Activated CD4-positive, alpha-beta T cell treated with anti-CD3 and anti-CD28 coated beads for 48 hours (primary cell): ENCODE measurements around the gene CHAC1.

ENCODE experiments used
- DNase-seq: peaks from one replicate; pipeline ENCODE4 v3.0.0-alpha.2; 2020

Gene CHAC1

GRCh38 chr15:40925863-40926658 is 27.2 kb upstream of the CHAC1 start:
- DNase-seq, result peak; percentile 23

- DNase-seq, result no peak
Measured at GRCh38 chr15:40926659-40927494, 26.4 kb upstream of the CHAC1 start.

- no peak for DNase-seq
Measured at GRCh38 chr15:40927495-40927872, 25.8 kb upstream of the CHAC1 start.

- peak; percentile 19 for DNase-seq
Measured at GRCh38 chr15:40927873-40928806, 25.1 kb upstream of the CHAC1 start.

GRCh38 chr15:40928821-40929659 is 24.2 kb upstream of the CHAC1 start, which contains the start of gene DLL4:
Gene DLL4, plus strand, starts transcription at chr15:40929340. Its CDS starts 329 bp downstream, at chr15:40929669.
- DNase-seq, result peak; percentile 63

- DNase-seq, result no peak
Measured at GRCh38 chr15:40929660-40930429, 23.4 kb upstream of the CHAC1 start.

- DNase-seq, result peak; percentile 77
Measured at GRCh38 chr15:40930430-40931299, 22.6 kb upstream of the CHAC1 start.

- DNase-seq, result no peak
Measured at GRCh38 chr15:40931300-40932142, 21.8 kb upstream of the CHAC1 start.

- DNase-seq, result no peak
Measured at GRCh38 chr15:40932156-40932555, 21.1 kb upstream of the CHAC1 start.

GRCh38 chr15:40932649-40933516 is 20.4 kb upstream of the CHAC1 start:
- DNase-seq, result no peak

- DNase-seq, result no peak
Measured at GRCh38 chr15:40933517-40933902, 19.8 kb upstream of the CHAC1 start.

- DNase-seq, result no peak
Measured at GRCh38 chr15:40934457-40934856, 18.8 kb upstream of the CHAC1 start.

- no peak for DNase-seq
Measured at GRCh38 chr15:40936234-40936708, 17.0 kb upstream of the CHAC1 start.

- no peak for DNase-seq
Measured at GRCh38 chr15:40936709-40937666, 16.3 kb upstream of the CHAC1 start.

- DNase-seq, result peak; percentile 36
Measured at GRCh38 chr15:40937762-40938535, 15.3 kb upstream of the CHAC1 start.

- DNase-seq, result no peak
Measured at GRCh38 chr15:40938536-40938870, 14.8 kb upstream of the CHAC1 start.
